Measurements from ENCODE around the gene OR2AK2.
"Not testable (repeated sequence)": the region's sequence is repeated elsewhere in the genome, so short reads cannot be mapped to it uniquely, and the experiment has no call there.

OR2AK2 gene, protein sequence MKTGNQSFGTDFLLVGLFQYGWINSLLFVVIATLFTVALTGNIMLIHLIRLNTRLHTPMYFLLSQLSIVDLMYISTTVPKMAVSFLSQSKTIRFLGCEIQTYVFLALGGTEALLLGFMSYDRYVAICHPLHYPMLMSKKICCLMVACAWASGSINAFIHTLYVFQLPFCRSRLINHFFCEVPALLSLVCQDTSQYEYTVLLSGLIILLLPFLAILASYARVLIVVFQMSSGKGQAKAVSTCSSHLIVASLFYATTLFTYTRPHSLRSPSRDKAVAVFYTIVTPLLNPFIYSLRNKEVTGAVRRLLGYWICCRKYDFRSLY

DNA sequence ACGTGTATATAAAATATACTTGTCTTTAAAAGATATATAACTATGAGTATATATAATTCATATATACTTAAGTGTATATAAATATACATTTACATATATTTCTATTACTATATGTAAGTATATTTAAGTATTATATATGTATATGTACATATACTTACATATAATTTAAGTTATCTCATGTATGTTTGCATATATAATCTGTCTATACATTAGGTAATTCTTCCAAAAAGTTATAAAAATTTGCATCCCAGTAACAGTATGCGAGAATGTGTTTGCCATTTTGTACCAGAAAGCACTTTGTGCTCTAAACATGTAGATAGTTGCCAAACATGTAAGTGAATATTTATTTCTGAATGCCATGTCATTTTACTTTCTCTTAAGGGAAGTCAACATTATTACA lies at the start of gene OR2AK2:
Gene OR2AK2, plus strand, starts transcription at position 301 of the 400 bp plus-strand sequence. CDS start 144 bp downstream, outside the sequence.
- DNase-seq, result no peak

GRCh38 chr1:247919952-247920351 lies 45.1 kb upstream of the OR2AK2 start, which contains the start of gene OR2T8:
Gene OR2T8, plus strand, starts transcription at chr1:247920252. Its CDS starts 766 bp downstream, at chr1:247921018.
- DNase-seq, result no peak

DNA sequence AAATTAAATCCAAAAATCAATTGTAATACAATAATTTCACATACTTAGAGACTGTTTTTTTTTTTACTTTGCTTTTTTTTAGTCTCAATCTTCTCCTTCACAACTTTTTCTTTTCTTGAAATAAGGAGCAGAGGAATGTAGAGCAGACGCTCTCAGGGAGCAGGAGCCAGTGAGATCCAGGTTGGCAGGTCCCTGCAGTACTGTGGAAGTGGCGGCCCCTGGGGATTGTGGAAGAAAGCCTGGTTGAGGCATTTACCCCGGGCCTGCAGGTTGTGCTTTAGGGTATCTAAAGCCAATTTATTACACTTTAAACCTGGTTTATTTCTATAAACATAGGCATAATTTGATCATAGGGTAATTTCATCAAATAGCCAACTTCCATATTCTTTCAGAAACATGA lies 41.1 kb upstream of the OR2AK2 start:
- DNase-seq, result no peak

GRCh38 chr1:247924868-247925267 lies 40.2 kb upstream of the OR2AK2 start, which contains the start of gene OR2AJ1:
Gene OR2AJ1, plus strand, starts transcription at chr1:247924889. Its CDS starts 8,880 bp downstream, at chr1:247933769.
- no peak for DNase-seq

DNA sequence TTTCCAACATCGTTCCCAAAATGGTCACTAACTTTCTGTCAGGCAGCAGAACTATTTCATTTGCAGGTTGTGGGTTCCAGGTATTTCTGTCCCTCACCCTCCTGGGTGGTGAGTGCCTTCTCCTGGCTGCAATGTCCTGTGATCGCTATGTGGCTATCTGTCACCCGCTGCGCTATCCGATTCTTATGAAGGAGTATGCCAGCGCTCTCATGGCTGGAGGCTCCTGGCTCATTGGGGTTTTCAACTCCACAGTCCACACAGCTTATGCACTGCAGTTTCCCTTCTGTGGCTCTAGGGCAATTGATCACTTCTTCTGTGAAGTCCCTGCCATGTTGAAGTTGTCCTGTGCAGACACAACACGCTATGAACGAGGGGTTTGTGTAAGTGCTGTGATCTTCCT lies 31.0 kb upstream of the OR2AK2 start:
- DNase-seq, result no peak

DNA sequence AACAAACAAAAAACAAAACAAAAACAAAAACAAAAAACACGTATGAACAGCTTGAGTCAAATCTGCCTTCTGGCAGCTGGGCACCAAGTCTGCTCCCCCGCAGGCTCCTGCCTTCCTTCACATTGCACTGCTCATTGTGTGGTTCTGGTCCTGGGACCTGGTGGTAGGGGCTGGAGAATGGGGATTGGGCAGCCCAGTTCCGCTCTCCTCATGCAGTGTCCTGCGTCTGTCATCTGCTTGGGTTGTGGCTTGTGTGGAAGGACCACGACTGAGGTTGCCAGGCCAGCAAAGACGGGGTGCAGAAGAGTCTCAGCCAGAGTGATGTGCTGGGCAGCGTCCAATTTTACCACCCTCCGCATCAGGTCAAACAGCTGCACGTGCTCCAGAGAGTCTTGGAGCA lies 29.3 kb upstream of the OR2AK2 start:
- no peak for DNase-seq

GRCh38 chr1:247936415-247936814 lies 28.6 kb upstream of the OR2AK2 start:
- no peak for DNase-seq

DNA sequence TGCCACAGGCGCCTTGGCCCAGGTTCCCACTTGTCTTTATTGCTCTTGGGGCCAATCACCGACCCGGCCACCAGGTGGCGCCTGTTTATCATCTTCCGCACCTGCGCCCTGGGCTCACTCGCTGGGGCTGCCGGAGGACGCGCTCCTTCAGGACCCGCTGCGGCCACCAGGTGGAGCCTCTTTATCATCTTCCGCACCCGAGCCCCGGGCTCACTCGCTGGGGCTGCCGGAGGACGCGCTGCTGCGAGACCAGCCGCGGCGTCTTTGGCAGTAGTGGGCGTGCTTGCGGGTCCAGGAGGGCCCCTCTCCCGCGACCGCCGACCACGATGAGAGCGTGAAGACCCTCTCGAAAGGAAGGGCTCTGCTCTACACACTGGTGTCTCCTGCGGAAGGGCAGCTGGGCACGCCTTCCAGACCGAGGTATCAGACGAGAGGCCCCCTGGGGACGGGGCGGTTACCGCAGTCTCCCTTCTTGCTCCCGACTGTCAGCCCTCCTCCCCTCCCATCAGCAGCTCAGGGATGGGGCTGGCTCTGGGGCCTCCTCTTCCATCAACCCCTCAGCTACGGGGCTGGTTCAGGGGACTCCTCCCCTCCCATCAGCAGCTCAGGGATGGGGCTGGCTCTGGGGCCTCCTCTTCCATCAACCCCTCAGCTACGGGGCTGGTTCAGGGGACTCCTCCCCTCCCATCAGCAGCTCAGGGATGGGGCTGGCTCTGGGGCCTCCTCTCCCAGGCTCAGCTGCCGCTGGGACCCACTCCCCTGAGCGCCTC lies 27.9 kb upstream of the OR2AK2 start:
- not testable (repeated sequence) for DNase-seq

DNA sequence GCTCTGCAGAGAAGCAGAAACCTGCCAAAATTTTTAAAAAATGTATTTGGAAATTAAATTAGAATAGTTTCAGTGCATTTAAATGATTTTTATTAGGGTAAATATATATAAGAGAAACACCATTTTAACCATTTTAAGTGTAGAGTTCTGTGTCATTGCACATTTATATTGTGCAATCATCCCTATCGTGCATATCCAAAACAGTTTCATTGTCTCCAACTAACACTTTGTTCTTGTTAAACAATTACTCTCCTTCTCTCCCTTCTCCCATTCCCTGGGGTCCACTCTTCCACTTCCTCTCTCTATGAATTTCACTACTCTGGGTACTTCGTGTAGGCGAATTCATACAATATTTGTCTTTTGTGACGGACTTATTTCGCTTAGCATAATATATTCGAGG lies 22.4 kb upstream of the OR2AK2 start:
- DNase-seq, result no peak

DNA sequence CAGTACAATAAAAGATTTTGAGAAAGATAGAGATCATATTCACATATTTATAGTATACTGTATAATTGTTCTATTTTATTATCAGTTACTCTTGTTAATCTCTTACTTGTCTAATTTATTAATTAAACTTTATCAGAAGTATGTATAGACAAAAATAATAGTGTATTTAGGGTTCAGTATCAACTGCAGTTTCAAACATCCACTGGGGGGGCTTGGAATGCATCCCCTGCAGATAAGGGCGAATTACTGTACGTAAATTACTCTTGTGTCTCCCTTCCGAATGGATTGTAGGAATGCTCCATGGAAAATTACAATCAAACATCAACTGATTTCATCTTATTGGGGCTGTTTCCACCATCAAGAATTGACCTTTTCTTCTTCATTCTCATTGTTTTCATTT lies 16.5 kb upstream of the OR2AK2 start, which contains the start of gene OR2L8:
Gene OR2L8, plus strand, starts transcription at position 301 of the 400 bp plus-strand sequence. Its CDS starts 0 bp downstream, at position 301.
- DNase-seq, result no peak

- DNase-seq, result no peak
Measured at GRCh38 chr1:247953408-247953807, 11.6 kb upstream of the OR2AK2 start.

GRCh38 chr1:247961791-247962190 lies 3.2 kb upstream of the OR2AK2 start:
- no peak for DNase-seq

GRCh38 chr1:247962911-247963588 lies 2.0 kb upstream of the OR2AK2 start:
- no peak for DNase-seq

DNA sequence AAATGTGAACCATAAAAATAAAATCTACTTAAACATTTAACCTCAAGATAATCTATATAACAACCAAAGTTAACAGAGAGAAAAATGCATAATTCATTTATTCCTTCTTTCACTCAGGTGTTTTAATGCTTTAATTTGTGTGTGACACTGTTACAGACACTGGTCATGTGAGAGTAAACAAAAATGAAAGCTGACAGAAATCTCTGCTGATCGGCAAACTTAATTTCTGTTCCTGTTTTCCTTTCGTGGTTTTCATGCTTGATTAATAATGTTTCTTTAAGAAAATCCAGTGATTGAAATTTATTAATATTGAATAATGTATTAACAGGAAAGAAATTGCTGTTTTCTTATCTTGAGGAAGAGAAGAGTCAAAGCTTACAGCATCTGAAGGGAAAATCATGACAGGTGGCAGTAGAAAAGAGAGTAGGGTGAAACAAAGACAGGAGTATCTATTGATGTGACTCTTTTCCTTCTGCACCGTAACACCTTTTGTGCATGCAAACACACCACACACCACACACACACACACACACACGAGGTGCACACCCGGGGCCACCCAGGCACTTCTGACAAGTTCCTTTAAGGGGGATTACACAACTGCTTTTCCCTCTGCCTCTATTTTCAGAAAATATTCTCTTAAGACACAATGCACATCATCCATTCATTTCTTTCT lies 1.6 kb downstream of the OR2AK2 start:
- DNase-seq, result no peak

GRCh38 chr1:247992986-247993385 lies 28.0 kb downstream of the OR2AK2 start:
- DNase-seq, result no peak

- no peak for DNase-seq
Measured at GRCh38 chr1:247998811-247999210, 33.8 kb downstream of the OR2AK2 start.

DNA sequence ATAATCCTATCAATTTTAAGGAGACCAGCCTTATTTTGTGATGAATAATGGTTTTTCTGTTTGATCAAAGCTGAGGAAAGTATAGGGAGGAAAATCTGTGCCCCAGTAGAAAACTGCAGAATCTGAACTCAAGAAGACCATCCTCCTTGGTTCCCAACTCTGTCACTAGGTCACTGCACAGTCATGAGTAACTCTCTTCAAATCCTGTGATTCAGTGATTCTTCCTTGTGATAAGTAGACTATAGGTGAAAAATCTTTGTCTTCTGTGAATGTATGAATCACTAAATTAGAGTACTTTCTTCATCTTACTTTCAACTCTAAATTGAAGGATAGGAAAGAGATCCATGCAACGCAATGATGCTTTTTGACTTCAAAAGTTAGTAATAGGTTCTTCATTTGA lies 35.1 kb downstream of the OR2AK2 start:
- DNase-seq, result no peak

DNA sequence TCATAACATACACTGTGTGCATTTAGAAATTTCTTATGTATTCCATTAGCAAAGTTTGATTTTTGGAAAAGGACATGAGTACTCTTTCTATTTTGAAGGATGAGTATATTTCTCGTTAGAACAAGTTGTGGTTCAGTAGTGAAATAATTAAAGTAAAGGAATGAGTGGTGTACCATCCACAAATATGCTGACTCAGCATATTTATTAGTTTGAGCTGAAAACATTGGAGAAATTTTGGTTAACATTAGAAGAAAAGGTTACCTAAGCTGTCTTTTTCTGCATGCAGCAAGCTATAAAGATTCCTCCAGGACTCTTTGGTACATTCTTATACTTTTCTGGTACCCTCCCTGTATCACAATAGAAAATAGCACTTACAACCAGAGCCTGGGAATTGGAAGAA lies 42.7 kb downstream of the OR2AK2 start:
- DNase-seq, result no peak

- DNase-seq, result no peak
Measured at GRCh38 chr1:248009681-248010080, 44.6 kb downstream of the OR2AK2 start.

GRCh38 chr1:248013229-248013710 lies 48.2 kb downstream of the OR2AK2 start, which contains the start of gene OR2L5:
Gene OR2L5, plus strand, starts transcription at chr1:248013660. Its CDS starts 8,288 bp downstream, at chr1:248021948.
- DNase-seq, result no peak

GRCh38 chr1:248015803-248016202 lies 50.8 kb downstream of the OR2AK2 start:
- no peak for DNase-seq
